ENCODE measurements around the gene FGFRL1.
"Not testable (repeated sequence)": the region's sequence is repeated elsewhere in the genome, so short reads cannot be mapped to it uniquely, and the experiment has no call there.

FGFRL1 gene

GRCh38 chr4:973431-974397 lies 37.7 kb upstream of the FGFRL1 start, which contains the start of gene DGKQ:
Gene DGKQ, minus strand, starts transcription at chr4:973569. Its CDS starts 87 bp downstream, at chr4:973482.
- peak; percentile 66 for DNase-seq (ENCODE audit: low read depth)

- DNase-seq (ENCODE audit: low read depth): no peak
These were observed 36.8 kb upstream of the FGFRL1 start for GRCh38 chr4:974668-975067.

- not testable (repeated sequence) for DNase-seq (ENCODE audit: low read depth)
These were observed 35.4 kb upstream of the FGFRL1 start for GRCh38 chr4:976016-976415.

- DNase-seq (ENCODE audit: low read depth): no peak
These were observed 32.3 kb upstream of the FGFRL1 start for GRCh38 chr4:978957-979701.

- no peak for DNase-seq (ENCODE audit: low read depth)
These were observed 29.1 kb upstream of the FGFRL1 start for GRCh38 chr4:982291-982690.

- DNase-seq (ENCODE audit: low read depth): no peak
These were observed 28.6 kb upstream of the FGFRL1 start for GRCh38 chr4:982814-983213.

- no peak for DNase-seq (ENCODE audit: low read depth)
These were observed 26.9 kb upstream of the FGFRL1 start for GRCh38 chr4:984336-985054.

GRCh38 chr4:985123-985830 lies 26.1 kb upstream of the FGFRL1 start:
- DNase-seq (ENCODE audit: low read depth): no peak

- no peak for DNase-seq (ENCODE audit: low read depth)
These were observed 25.0 kb upstream of the FGFRL1 start for GRCh38 chr4:986428-986878.

- no peak for DNase-seq (ENCODE audit: low read depth)
These were observed 24.4 kb upstream of the FGFRL1 start, which contains the start of gene IDUA for GRCh38 chr4:986879-987623. Gene IDUA, plus strand, starts transcription at chr4:987044. Its CDS starts 41 bp downstream, at chr4:987085.

GRCh38 chr4:987624-988513 lies 23.6 kb upstream of the FGFRL1 start:
- no peak for DNase-seq (ENCODE audit: low read depth)

- no peak for DNase-seq (ENCODE audit: low read depth)
These were observed 22.4 kb upstream of the FGFRL1 start for GRCh38 chr4:988726-989721.

GRCh38 chr4:989722-990471 lies 21.5 kb upstream of the FGFRL1 start:
- no peak for DNase-seq (ENCODE audit: low read depth)

GRCh38 chr4:990746-991367 lies 20.6 kb upstream of the FGFRL1 start:
- DNase-seq (ENCODE audit: low read depth): no peak

GRCh38 chr4:991451-992296 lies 19.8 kb upstream of the FGFRL1 start:
- DNase-seq (ENCODE audit: low read depth): no peak

Data from GM04504 (cell line).